Adipose tissue (tissue), 3 donors: ENCODE measurements around the gene ZNF132. TPM values are rescaled to one million over a fixed set of nuclear protein-coding genes. Genes with fewer than 3 reads are reported as not detected.
"Not testable (repeated sequence)": the region's sequence is repeated elsewhere in the genome, so short reads cannot be mapped to it uniquely, and the experiment has no call there.

Experiments
- H3K27ac ChIP-seq: one replicate; pipeline ENCODE4 v1.5.1; 2013; ENCODE audit warnings: low read depth, low read length
- WGBS, 3 donors: extraction: QIAGEN DNeasy Blood & Tissue Kit; methylation state at CpG; one replicate each; pipeline ENCODE4 v1.1.7; 2013; 5-methylcytosine and 5-hydroxymethylcytosine counted together
- polyA plus RNA-seq, 3 donors: library from polyadenylated mRNA; stranded (reverse); fragments of 200-250 nt; gene quantifications; one replicate each; pipeline ENCODE4 v1.2.3, GENCODE V29; 2013
- donor health status: healthy with polysubstance abuse.
- donor health status: Bipolar disorder and iron deficiency.
- donor health status: healthy.

The ZNF132 gene
- 1 to 10 TPM in 1 of 3 donors, under 1 TPM in 2; 0.45 to 1.0 (median 0.89) TPM for polyA plus RNA-seq

DNA sequence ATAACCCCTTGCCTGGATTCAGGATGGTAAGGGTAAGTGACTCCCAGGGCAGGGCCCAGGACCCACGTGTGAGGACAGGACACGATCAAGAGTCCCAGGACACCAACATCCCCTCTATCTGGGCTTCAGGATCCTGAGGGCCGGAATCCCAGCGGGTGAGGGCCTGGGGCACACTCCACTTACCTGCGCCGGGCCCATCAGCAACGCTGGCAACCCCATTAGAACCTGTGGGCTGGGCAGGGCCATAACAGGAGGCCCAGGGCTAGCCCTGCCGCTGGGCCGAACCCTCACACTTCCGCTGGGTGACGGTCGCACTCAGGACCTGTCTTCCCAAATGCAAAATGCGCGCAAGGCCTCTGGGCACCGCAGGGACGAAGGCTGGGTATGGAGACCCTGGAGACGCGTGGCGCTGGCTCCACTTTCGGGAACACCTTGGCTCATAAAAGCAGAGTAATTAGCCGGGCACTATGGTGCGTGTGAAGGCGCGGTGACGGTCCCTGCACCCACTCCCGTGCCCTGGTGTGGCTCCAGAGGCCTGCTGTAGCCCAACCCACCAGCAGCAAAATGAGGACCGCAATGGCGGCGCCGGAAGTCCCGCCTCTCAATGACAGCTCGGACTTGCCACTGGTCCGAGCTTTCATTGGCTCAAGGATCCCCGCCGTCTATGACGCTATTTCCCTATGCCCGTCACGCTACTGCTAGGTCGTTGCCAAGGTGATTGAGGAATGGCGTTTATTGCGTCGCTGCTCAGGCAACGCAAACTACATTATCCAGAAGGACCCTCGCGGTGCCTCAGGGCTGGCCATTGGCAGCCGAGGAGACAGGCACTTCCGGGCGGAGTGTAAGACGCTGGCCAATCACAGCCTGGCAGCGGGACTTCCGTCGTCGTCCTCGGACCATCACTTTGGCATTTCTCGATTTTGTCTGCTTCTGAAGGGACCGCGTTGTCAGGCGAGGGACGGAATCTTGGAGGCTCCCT is at the start of gene ZNF132:
Gene ZNF132, minus strand, starts transcription at position 578 of the 979 bp plus-strand sequence. Its CDS starts 332 bp downstream, at position 246.
- WGBS, 3 donors = 6 to 7% (median 7%) methylated on average over 59 of the region's 59 CpGs
- H3K27ac ChIP-seq = no peak within 1 kb of the TSS

DNA sequence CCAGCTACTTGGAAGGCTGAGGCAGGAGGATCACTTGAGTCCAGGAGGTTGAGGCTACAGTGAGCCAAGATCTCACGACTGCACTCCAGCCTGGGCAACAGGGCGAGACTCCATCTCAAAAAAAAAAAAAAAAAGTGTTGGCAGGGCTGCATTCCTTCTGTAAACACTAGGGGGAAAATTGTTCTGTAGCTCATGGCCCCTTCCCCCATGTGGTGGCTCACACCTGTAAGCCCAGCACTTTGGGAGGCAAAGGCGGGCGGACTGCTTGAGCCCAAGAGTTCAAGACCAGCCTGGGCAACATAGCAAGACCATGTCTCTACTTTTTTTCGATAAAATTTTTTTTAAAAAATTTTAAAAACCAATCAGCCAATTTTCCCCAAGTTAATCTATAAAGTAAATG is 44.4 kb upstream of the ZNF132 start:
- 91 to 93% (median 92%) methylated on average over 5 of the region's 5 CpGs for WGBS, 3 donors
- not testable (repeated sequence) for H3K27ac ChIP-seq

DNA sequence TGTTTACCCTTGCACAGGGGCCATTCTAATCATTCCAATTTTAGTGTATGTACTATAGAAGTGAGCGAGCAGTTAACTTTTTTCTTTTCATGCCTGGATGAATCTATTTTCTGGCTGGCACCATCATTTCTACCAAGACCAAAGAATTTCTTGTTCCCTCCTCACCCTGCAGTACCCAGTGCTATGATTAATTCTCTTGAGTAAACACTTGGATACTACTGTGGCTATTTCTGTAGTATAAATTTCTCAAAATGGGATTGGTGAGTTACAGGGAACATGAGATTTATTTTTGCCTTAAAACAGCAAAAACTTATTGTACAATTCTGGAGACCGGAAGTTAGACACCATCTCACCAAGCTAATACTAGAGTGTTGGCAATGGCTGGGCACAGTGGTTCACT is 43.8 kb upstream of the ZNF132 start:
- 90 to 96% (median 92%) methylated on average over 2 of the region's 2 CpGs for WGBS, 3 donors
- no peak overlapping the region for H3K27ac ChIP-seq

DNA sequence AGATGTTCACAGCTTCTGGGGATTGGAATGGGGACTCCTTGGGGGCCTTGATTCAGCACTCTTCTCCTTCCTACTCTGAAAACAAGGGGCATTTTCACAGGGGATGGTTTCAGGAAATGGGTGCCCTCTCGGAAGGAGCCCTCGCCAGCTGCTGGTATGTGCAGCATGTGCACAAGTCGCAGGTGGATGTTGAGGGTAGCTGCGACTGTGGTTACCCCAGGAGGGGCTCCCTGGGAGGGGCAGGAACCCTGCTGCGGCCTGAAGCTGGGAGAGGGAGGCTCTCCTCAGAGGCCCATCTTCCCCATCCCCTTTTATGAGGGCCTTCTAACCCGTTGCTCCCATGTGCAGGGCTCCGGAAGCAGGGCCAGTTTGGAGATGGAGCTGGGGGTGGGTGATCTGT is 42.4 kb upstream of the ZNF132 start:
- WGBS, 3 donors = 82 to 90% (median 85%) methylated on average over 7 of the region's 7 CpGs
- H3K27ac ChIP-seq = no peak overlapping the region

DNA sequence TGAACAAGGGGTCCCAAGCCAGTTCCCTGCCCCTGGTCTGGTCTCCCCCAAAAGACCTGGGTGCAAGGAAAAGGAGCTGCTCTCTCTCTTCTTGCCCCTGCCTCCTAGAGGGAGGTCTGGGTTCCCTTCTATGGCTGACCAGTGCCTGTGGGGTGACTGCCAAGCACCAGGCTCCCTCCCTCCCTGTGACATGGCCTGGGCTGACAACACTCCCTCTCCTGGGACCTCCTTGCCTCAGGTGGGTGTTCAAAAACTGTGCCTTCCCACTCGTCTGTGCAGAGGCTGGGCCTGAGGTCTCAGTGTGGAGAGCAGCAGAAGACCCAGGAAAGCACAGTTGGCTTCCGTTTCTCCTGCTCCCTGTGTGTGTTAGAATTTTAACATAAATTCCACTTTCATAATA is 40.9 kb upstream of the ZNF132 start:
- whole genome bisulfite sequencing, 3 donors = 78 to 85% (median 81%) methylated on average over 2 of the region's 2 CpGs
- H3K27ac ChIP-seq = no peak overlapping the region

DNA sequence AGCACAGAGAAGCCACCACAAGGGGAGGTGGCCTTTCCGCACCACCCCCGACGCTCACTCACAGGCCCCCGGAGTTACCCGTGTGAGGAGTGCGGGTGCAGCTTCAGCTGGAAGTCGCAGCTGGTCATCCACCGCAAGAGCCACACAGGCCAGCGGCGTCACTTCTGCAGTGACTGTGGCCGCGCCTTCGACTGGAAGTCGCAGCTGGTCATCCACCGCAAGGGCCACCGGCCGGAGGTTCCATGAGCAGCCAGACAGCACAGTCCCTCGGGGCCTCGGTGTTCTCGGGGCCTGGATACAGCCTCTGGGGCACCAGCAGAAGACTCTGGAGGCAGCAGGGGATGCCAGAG is 40.5 kb upstream of the ZNF132 start:
- no peak overlapping the region for H3K27ac ChIP-seq
- 88 to 93% (median 91%) methylated on average over 20 of the region's 20 CpGs for WGBS, 3 donors

DNA sequence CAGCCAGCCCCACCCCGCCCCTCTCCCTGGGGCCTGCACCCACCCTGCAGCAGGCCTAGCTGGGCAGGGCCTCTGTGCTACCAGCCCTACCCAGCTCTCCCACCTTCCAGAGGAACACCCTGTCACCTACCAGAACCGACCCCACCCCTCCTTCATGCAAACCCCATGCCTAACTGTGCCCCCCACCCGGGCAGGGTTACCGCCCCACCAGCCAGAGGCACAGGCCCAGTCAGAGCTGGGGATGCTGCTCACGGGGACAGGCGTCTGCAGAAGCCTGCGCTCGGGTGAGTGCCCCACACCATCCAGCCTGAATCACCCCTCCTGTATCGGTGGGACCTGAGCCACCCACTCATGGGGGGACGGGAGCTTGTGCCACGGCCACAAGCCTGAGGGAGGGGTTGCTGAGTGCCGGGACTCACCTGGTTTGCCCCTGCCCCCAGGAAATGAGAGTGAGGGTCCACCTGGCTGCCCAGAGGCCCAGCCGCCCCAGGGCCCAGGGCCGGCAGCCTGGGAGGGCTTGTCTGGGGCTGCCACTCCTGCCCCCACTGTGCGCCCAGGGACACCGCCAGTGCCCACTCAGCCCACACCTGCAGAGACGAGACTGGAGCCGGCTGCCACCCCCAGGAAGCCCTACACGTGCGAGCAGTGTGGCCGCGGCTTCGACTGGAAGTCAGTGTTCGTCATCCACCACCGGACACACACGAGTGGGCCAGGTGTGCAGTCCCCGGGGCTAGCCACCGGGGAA is 40.0 kb upstream of the ZNF132 start:
- WGBS, 3 donors = 85 to 93% (median 91%) methylated on average over 28 of the region's 28 CpGs
- H3K27ac ChIP-seq = no peak overlapping the region

DNA sequence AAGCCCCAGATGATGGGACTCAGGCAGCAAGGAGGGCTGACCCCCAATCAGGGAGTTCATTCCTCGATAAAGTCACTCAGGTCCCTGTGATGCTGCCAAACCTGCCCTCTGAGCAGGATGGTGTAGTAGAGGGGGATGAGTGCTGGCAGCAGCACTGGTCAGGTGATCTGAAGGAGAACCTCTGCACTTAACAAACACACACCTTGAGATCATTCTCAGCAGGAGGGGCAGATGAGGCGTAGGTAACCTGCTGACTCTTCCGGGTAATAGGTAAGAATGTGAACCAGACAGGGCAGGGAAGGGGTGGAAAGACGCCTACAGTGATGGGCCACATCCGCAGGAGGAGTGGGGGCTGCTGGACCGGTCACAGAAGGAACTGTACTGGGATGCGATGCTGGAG is 39.4 kb upstream of the ZNF132 start:
- WGBS, 3 donors = 78 to 90% (median 90%) methylated on average over 7 of the region's 7 CpGs

DNA sequence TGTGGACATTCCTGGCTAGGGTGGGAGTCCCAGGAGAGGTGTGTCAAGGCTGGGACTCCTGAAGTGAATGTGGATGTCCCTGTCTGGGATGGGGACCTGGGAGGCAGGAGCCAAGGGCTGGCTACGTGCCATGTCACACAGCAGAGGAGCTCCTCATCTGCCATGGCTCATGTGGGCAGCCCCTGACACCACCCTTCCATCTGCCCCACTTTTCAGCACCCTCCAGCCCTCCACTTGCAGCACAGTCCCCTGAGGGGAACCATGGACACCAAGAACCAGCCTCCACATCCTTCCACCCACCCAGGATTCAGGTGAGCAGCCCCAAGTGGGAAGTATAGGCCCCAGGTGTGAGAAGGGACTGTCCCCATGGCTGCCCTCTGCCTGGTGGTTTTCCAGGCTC is 37.9 kb upstream of the ZNF132 start:
- H3K27ac ChIP-seq = no peak overlapping the region
- 85 to 100% (median 90%) methylated on average over 1 of the region's 1 CpG for WGBS, 3 donors

More for the DNA sequence above, 39.4 kb upstream of the ZNF132 start:
- H3K27ac ChIP-seq = no peak overlapping the region

DNA sequence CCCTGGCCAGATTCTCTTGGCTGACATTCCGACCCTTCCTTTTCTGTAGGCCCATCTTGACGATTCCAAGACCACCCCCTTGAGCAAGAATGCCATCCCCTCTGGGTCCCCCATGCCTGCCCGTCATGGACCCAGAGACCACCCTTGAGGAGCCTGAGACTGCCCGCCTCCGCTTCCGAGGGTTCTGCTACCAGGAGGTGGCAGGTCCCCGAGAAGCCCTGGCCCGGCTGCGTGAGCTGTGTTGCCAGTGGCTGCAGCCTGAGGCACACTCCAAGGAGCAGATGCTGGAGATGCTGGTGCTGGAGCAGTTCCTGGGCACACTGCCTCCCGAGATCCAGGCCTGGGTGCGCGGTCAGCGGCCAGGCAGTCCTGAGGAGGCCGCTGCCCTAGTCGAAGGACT is 37.2 kb upstream of the ZNF132 start:
- WGBS, 3 donors = 87 to 89% (median 88%) methylated on average over 15 of the region's 15 CpGs
- peak overlapping the region; percentile 32 for H3K27ac ChIP-seq

DNA sequence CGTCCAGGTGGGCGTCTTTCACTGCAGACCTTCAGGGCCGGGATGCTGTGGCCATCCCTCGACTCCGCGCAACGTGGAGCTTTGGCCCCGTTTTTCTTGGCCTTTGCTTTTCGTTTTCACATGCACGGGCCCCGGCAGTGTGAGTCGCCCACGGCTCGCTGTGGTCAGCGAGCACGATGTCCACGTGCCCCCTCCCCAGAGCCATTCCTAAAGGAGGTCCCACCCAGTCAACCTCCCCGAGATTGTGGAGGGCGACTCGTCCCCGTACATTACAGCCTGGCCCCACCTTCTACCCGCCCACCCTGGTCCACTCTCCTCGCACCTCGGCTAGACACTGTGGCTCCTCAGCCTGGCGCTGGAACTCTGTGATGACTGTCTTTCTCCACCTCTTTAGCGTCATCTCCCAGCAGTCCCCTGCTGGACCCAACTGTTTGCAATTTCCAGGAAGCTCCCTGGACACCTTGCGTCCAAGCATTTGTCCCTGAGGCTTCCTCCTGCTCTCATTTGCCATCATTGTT is 36.6 kb upstream of the ZNF132 start:
- H3K27ac ChIP-seq = peak overlapping the region; percentile 60
- 1 to 4% (median 2%) methylated on average over 27 of the region's 27 CpGs for WGBS, 3 donors

DNA sequence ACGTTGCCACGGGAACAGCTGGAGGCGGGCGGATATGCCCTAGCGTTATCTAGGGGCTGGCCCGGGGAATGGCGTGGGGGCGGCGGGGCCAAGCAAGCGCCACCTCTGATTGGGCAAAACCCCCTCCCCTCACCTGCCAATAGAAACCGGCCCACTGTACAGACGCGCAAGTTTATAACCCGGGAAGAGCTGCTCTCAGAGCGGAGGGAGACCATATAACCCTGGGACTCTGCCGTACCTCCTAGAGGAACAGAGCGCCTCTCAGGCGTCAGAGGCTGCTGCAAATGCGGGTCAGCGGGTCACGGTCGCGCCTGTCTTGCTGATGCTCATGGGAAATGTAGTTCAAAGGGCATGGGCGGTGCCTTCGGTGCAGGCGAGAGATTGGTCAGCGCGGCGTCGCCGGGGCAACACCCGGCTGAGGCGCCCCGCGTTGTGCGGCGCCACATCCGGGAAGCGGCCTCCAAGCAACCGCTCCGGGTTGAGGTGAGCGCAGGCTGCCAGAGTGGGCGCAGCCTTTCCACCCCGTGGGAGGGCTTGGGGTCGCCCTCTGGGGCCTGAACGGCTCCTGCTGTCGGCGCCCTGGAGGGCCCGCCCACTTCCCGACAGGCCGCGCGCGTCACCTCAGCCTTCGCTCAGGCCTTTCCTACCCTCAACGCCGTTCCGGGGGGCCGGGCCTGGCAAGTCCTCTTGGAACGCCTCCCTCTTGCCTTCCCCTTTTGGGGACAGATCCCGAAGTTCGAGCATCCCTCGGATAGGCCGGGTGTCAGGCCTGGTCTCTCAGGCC is 36.0 kb upstream of the ZNF132 start, which contains the start of gene ZNF446:
Gene ZNF446, plus strand, starts transcription at position 639 of the 784 bp plus-strand sequence. CDS start 867 bp downstream, outside the sequence.
- WGBS, 3 donors = 0 to 1% (median 0%) methylated on average over 61 to 64 of the region's 64 CpGs

DNA sequence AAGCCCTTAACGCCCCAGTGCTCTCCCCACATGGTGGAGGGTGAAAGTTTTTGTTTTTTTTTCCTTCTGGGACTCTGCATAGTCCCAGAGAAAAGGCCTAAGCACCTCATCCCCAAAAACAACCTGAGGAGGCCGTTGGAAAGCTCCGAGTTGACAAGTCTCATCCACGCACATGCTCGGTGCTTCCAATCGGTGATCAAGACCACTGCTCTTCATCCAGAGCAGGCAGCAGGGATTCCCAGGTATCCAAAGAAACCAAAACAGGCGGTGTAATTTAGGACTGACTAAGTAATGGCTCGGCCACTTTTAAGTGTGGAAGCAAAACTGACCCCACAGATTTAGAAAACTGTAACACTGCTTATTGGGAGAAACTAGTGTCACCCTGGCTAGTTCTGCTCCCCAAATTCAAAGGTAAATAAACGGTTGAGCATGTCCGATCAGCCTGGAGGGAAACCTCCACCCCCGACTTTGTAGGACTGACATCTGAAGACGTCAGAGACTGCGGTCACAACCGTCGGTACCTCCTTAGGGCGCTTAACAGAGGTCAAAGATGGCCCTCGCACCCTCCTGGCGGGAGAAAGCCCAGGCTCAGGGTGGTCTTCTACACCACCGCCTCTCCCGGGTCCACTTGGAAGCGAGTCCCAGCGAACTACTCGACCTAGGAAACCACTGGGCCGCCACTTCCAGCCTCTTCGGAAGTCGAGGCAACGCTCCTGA is 35.2 kb upstream of the ZNF132 start:
- no peak overlapping the region for H3K27ac ChIP-seq
- WGBS, 3 donors = 23 to 24% (median 24%) methylated on average over 27 of the region's 27 CpGs

More for the DNA sequence above, 36.0 kb upstream of the ZNF132 start, which contains the start of gene ZNF446:
- H3K27ac ChIP-seq = peak within 1 kb of the TSS; percentile 60

DNA sequence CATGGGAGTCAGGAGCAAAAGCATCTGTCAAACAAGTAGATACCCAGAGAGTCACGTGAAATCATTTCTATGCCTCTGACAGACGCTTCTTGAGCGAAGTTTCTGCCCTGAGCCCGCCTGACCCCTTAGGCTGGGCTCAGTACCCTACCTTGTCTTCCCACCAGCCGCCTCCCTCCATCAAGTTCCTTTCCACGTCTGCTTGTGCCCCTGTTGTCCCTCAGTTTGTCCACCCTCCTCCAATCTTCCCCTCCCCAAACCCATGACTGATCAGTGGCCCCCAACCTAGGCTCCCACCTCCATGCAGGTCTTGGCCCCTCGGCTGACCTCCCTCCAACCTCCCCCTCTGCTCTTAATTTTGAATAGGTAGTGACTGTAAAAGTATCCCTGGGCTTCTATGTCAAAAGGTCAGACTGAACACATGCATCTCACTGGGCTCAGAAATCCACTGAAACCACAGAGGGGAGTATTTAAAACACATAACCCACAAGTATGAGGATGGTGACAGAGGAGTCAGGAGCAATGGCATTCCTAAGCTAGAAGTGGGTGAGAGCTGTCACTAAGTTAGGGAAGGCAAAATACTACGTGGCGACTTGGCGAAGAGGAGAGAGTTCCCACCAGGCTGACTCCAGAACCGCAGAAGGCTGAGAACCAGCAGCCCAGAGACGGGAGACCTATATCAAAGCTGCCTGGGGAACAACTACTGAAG is 34.5 kb upstream of the ZNF132 start:
- H3K27ac ChIP-seq = no peak overlapping the region
- 85 to 87% (median 86%) methylated on average over 12 of the region's 12 CpGs for WGBS, 3 donors

DNA sequence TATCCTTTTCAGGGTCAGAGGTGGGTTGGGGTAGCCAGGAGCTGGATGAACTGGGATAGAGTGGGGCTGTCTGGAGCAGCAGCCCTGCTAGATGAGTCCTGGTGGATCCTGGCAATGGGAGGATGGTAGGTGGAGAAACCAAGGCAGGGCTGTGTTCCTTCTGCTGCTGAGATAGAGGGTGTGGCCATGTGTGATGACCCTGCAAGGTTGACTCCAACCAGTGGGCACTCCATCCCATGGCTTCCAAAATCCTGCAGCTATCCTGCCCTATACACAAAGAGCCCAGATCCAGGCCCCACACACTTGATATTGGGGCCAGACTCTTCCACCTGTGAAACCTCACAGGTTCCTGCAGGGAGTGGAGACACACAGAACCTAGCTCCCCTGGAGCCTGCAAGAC is 33.8 kb upstream of the ZNF132 start:
- no peak overlapping the region for H3K27ac ChIP-seq

DNA sequence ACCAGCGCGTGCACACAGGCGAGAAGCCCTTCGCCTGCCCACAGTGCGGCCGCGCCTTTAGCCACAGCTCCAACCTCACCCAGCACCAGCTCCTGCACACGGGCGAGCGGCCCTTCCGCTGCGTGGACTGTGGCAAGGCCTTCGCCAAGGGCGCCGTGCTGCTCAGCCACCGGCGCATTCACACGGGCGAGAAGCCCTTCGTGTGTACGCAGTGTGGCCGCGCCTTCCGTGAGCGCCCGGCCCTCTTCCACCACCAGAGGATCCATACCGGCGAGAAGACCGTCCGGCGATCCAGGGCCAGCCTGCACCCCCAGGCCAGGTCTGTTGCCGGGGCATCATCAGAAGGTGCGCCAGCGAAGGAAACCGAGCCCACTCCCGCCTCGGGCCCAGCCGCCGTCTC is 31.8 kb upstream of the ZNF132 start:
- 93 to 96% (median 95%) methylated on average over 39 of the region's 39 CpGs for WGBS, 3 donors
- H3K27ac ChIP-seq = no peak overlapping the region

DNA sequence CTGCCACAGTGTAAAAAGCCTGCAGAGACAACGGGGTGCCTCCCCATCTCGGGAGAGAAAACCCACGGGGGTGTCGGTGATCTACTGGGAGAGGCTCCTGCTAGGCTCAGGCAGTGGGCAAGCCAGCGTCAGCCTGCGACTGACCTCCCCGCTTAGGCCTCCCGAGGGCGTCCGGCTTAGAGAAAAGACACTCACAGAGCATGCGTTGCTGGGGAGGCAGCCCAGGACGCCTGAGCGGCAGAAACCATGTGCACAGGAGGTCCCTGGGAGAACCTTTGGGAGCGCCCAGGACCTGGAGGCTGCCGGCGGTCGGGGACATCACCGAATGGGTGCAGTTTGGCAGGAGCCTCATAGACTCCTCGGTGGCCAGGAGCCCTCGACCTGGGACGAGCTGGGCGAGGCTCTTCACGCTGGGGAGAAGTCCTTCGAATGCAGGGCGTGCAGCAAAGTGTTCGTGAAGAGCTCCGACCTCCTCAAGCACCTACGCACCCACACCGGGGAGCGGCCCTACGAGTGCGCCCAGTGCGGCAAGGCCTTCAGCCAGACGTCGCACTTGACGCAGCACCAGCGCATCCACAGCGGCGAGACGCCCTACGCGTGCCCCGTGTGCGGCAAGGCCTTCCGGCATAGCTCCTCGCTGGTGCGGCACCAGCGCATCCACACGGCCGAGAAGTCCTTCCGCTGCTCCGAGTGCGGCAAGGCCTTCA is 31.0 kb upstream of the ZNF132 start:
- not testable (repeated sequence) for H3K27ac ChIP-seq
- 94% methylated on average over 20 to 31 of the region's 53 CpGs for WGBS, 3 donors
